ENCODE measurements around the gene ZNF627. TPM values are rescaled to one million over a fixed set of nuclear protein-coding genes. Genes with fewer than 3 reads are reported as not detected.

Gene ZNF627
- total and polyA plus RNA-seq, 7 donors, result 2.6 to 5.6 (median 4.2) TPM

Other genes with a start within 250 kb of the ZNF627 start
- gene PLPPR2, start 242.1 kb upstream of the ZNF627 start, total RNA-seq, result 10 to 100 TPM; 14.1 to 33.6 (median 21.5) TPM
- gene PLPPR2, start 242.1 kb upstream of the ZNF627 start, polyA plus RNA-seq, result 10 to 100 TPM in 2 of 3 donors, 1 to 10 TPM in 1; 4.3 to 30.9 (median 20.8) TPM
- gene SWSAP1, start 222.8 kb upstream of the ZNF627 start, total RNA-seq, result 1 to 10 TPM; 1.1 to 1.7 (median 1.4) TPM
- gene SWSAP1, start 222.8 kb upstream of the ZNF627 start, polyA plus RNA-seq, result 1 to 10 TPM; 2.1 to 3.9 (median 2.3) TPM
- 1 to 10 TPM; 1.0 to 2.1 (median 1.7) TPM for gene EPOR, start 213.2 kb upstream of the ZNF627 start, total RNA-seq
- gene EPOR, start 213.2 kb upstream of the ZNF627 start, polyA plus RNA-seq, result 1 to 10 TPM; 1.7 to 2.1 (median 2.1) TPM
- 1 to 10 TPM; 1.6 to 6.4 (median 3.0) TPM for gene RGL3, start 178.2 kb upstream of the ZNF627 start, total RNA-seq
- gene RGL3, start 178.2 kb upstream of the ZNF627 start, polyA plus RNA-seq, result 1 to 10 TPM; 1.2 to 2.4 (median 2.2) TPM
- gene ODAD3, start 162.4 kb upstream of the ZNF627 start, total RNA-seq, result under 1 TPM in 2 of 4 donors, not detected in 2; 0.13 to 0.17 TPM
- under 1 TPM; 0.09 to 0.87 (median 0.20) TPM for gene ODAD3, start 162.4 kb upstream of the ZNF627 start, polyA plus RNA-seq
- 10 to 100 TPM; 60.9 to 98.4 (median 74.6) TPM for gene PRKCSH, start 161.8 kb upstream of the ZNF627 start, total RNA-seq
- gene PRKCSH, start 161.8 kb upstream of the ZNF627 start, polyA plus RNA-seq, result 10 to 100 TPM; 48.5 to 59.7 (median 59.7) TPM
- not detected for gene ELAVL3, start 116.4 kb upstream of the ZNF627 start, total RNA-seq
- under 1 TPM in 1 of 3 donors, not detected in 2; 0.03 TPM for gene ELAVL3, start 116.4 kb upstream of the ZNF627 start, polyA plus RNA-seq
- gene ZNF653, start 91.6 kb upstream of the ZNF627 start, total RNA-seq, result 10 to 100 TPM in 1 of 4 donors, 1 to 10 TPM in 3; 5.7 to 11.5 (median 7.3) TPM
- gene ZNF653, start 91.6 kb upstream of the ZNF627 start, polyA plus RNA-seq, result 1 to 10 TPM; 4.0 to 6.5 (median 5.3) TPM
- 100 to 1,000 TPM in 2 of 4 donors, 10 to 100 TPM in 2; 84.3 to 113 (median 101) TPM for gene ECSIT, start 68.3 kb upstream of the ZNF627 start, total RNA-seq
- gene ECSIT, start 68.3 kb upstream of the ZNF627 start, polyA plus RNA-seq, result 100 to 1,000 TPM; 136 to 196 (median 162) TPM
- 10 to 100 TPM in 1 of 4 donors, 1 to 10 TPM in 3; 1.9 to 11.9 (median 5.6) TPM for gene CNN1, start 58.6 kb upstream of the ZNF627 start, total RNA-seq
- gene CNN1, start 58.6 kb upstream of the ZNF627 start, polyA plus RNA-seq, result 10 to 100 TPM in 1 of 3 donors, 1 to 10 TPM in 2; 4.4 to 11.0 (median 5.7) TPM
- 10 to 100 TPM; 24.3 to 47.3 (median 33.2) TPM for gene ELOF1, start 38.3 kb upstream of the ZNF627 start, total RNA-seq
- 10 to 100 TPM; 64.6 to 82.5 (median 72.2) TPM for gene ELOF1, start 38.3 kb upstream of the ZNF627 start, polyA plus RNA-seq
- gene ACP5, start 19.8 kb upstream of the ZNF627 start, total RNA-seq, result 1 to 10 TPM; 1.3 to 2.7 (median 1.9) TPM
- under 1 TPM; 0.44 to 0.78 (median 0.62) TPM for gene ACP5, start 19.8 kb upstream of the ZNF627 start, polyA plus RNA-seq
- gene ZNF823, start 141.5 kb downstream of the ZNF627 start, total RNA-seq, result 1 to 10 TPM; 1.5 to 4.3 (median 2.2) TPM
- gene ZNF823, start 141.5 kb downstream of the ZNF627 start, polyA plus RNA-seq, result 1 to 10 TPM; 1.6 to 3.9 (median 2.5) TPM
- gene ZNF441, start 169.5 kb downstream of the ZNF627 start, total RNA-seq, result 1 to 10 TPM; 1.8 to 4.7 (median 2.3) TPM
- gene ZNF441, start 169.5 kb downstream of the ZNF627 start, polyA plus RNA-seq, result 1 to 10 TPM; 1.3 to 2.8 (median 1.5) TPM
- 1 to 10 TPM in 2 of 4 donors, under 1 TPM in 2; 0.66 to 1.9 (median 1.1) TPM for gene ZNF491, start 201.0 kb downstream of the ZNF627 start, total RNA-seq
- gene ZNF491, start 201.0 kb downstream of the ZNF627 start, polyA plus RNA-seq, result 1 to 10 TPM in 1 of 3 donors, under 1 TPM in 2; 0.44 to 1.2 (median 0.53) TPM
- gene ZNF440, start 216.8 kb downstream of the ZNF627 start, total RNA-seq, result 1 to 10 TPM; 2.4 to 5.0 (median 4.0) TPM
- gene ZNF440, start 216.8 kb downstream of the ZNF627 start, polyA plus RNA-seq, result 1 to 10 TPM; 1.1 to 5.0 (median 2.8) TPM

Data from psoas muscle (tissue), 7 donors.